HepG2 (cell line): ENCODE measurements around the gene ZNHIT1. TPM values are rescaled to one million over a fixed set of nuclear protein-coding genes. Genes with fewer than 3 reads are reported as not detected.

ENCODE experiments used
- CEBPG ChIP-seq: IDR thresholded peaks from 2 replicates; pipeline ENCODE4 v1.6.1; 2016
- ERF ChIP-seq: IDR thresholded peaks from 2 replicates; pipeline ENCODE4 v1.6.1; 2018; ENCODE audit warnings: missing biosample characterization, missing genetic modification reagents
- ISL2 ChIP-seq: sonication (generic); formaldehyde crosslinking; IDR thresholded peaks from 2 replicates; pipeline ENCODE4 v1.5.0; 2020; ENCODE audit warnings: missing genetic modification reagents
- JUND ChIP-seq: sonication (generic); formaldehyde crosslinking; IDR thresholded peaks from 2 replicates; pipeline ENCODE4 v1.8.0; 2022; ENCODE audit warnings: mild to moderate bottlenecking, missing genetic modification reagents
- MAX ChIP-seq: IDR thresholded peaks from 2 replicates; pipeline ENCODE4 v1.6.1; 2012; ENCODE audit warnings: inconsistent platforms
- MTA1 ChIP-seq: sonication (generic); formaldehyde crosslinking; IDR thresholded peaks from 2 replicates; pipeline ENCODE4 v1.4.0; 2020; ENCODE audit warnings: missing genetic modification reagents, mild to moderate bottlenecking, borderline replicate concordance
- MTF1 ChIP-seq: sonication (generic); formaldehyde crosslinking; IDR thresholded peaks from 2 replicates; pipeline ENCODE4 v1.5.0; 2020; ENCODE audit warnings: missing genetic modification reagents
- MYC ChIP-seq: sonication (generic); formaldehyde crosslinking; IDR thresholded peaks from 2 replicates; pipeline ENCODE4 v1.9.0; 2021; ENCODE audit warnings: missing genetic modification reagents, borderline replicate concordance
- NFE2L1 ChIP-seq: sonication (generic); formaldehyde crosslinking; IDR thresholded peaks from 2 replicates; pipeline ENCODE4 v1.4.0; 2020; ENCODE audit warnings: missing genetic modification reagents, mild to moderate bottlenecking, borderline replicate concordance
- SIX4 ChIP-seq: sonication (generic); formaldehyde crosslinking; IDR thresholded peaks from 2 replicates; pipeline ENCODE4 v1.4.0; 2020; ENCODE audit warnings: missing genetic modification reagents
- ZFX ChIP-seq: sonication (generic); formaldehyde crosslinking; IDR thresholded peaks from 2 replicates; pipeline ENCODE4 v1.4.0; 2020; ENCODE audit warnings: mild to moderate bottlenecking, low read depth, missing genetic modification reagents, moderate library complexity
- ZIK1 ChIP-seq: sonication (generic); formaldehyde crosslinking; IDR thresholded peaks from 2 replicates; pipeline ENCODE4 v1.5.0; 2020; ENCODE audit warnings: mild to moderate bottlenecking, low read depth, missing genetic modification reagents, borderline replicate concordance
- ZNF629 ChIP-seq: sonication (generic); formaldehyde crosslinking; conservative IDR thresholded peaks from 2 replicates; pipeline ENCODE4 v1.5.0; 2020; ENCODE audit warnings: missing genetic modification reagents
- ZNF782 ChIP-seq: sonication (generic); formaldehyde crosslinking; IDR thresholded peaks from 2 replicates; pipeline ENCODE4 v1.4.0; 2020; ENCODE audit warnings: missing genetic modification reagents, mild to moderate bottlenecking, borderline replicate concordance
- ZNF788 ChIP-seq: sonication (generic); formaldehyde crosslinking; IDR thresholded peaks from 2 replicates; pipeline ENCODE4 v1.5.0; 2020; ENCODE audit warnings: mild to moderate bottlenecking, missing genetic modification reagents, borderline replicate concordance
- polyA plus RNA-seq, 8 experiments: library from polyadenylated mRNA; depleted of rRNA in 3 of 8; stranded (reverse) in 7 of 8; unstranded in 1 of 8; fragments of >200 nt; fragmentation: Illumina TruSeq in 4 of 8; extraction: Trizol in 4 of 8; gene quantifications; 2 replicates each; pipeline versions ENCODE4 v1.2.1 to v1.2.3, GENCODE V29; 2011 to 2016; ENCODE audit warnings: low read depth in 4 of 8, missing spikeins in 1 of 8, mixed read lengths in 1 of 8; ENCODE audit not compliant: insufficient read depth in 1 of 8
- total RNA-seq, 5 experiments: library from RNA; depleted of rRNA; stranded (reverse); fragments of >200 nt; fragmentation: Illumina TruSeq; extraction: Trizol; gene quantifications; 2 replicates each; pipeline ENCODE4 v1.2.3, GENCODE V29; 2016; ENCODE audit warnings: low read depth in 1 of 5
- TF ChIP-seq, protein P1 (sequence below): sonication (generic); formaldehyde crosslinking; IDR thresholded peaks from 2 replicates; pipeline ENCODE4 v1.4.0; 2020; ENCODE audit warnings: missing genetic modification reagents
- TF ChIP-seq, protein P2 (sequence below): sonication (generic); formaldehyde crosslinking; IDR thresholded peaks from 2 replicates; pipeline ENCODE4 v1.4.0; 2020; ENCODE audit warnings: missing genetic modification reagents, borderline replicate concordance

ZNHIT1 gene
- total and polyA plus RNA-seq, 2 of the 13 experiments (the other 11 are each of a cell fraction or from before 2014, with no cell fraction given): 32.5 to 64.5 TPM

DNA sequence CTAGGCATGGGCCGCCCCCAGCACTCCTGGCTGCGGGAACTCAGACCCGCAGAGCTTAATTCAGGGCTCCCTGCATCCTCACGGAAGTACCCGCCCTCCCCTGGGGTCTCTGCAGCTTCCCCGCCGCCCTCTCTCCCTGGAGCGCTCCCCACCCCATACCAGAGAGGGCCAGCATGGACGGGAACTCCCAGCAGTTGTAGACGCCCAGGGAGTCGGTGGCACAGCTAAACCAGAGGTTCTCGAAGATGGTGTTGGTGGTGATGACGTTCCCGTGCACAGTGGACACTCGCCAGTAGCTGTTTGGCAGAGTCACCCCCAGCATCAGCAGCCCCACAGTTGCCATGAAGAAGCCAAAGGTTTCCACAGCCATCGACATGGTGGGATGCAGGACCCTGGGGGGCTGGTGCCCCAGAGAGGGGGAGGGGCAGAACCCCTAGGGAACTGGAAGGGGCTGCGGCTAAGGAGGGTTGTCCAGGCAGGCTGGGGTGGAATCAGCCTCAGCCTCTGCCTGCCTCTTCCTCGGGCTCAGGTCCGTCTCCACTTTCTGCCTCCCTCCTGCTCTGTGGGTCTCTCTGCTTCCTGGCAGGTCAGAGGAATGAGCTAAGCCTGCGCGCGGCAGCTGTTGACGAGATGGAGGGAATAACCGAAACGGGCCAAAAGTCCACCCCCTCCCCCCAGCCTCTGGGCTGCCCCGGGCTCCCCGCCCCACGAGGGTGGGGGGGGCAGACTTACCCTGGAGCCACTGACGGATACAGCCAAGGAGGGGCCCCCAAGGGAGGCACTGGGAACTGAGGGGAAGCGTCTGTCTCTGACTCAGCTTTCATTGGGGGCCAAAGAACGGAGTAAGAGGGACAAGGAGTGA, 19.5 kb downstream of the ZNHIT1 start, which contains the start of gene CLDN15 (continued):
- TF ChIP-seq, protein P1, sequence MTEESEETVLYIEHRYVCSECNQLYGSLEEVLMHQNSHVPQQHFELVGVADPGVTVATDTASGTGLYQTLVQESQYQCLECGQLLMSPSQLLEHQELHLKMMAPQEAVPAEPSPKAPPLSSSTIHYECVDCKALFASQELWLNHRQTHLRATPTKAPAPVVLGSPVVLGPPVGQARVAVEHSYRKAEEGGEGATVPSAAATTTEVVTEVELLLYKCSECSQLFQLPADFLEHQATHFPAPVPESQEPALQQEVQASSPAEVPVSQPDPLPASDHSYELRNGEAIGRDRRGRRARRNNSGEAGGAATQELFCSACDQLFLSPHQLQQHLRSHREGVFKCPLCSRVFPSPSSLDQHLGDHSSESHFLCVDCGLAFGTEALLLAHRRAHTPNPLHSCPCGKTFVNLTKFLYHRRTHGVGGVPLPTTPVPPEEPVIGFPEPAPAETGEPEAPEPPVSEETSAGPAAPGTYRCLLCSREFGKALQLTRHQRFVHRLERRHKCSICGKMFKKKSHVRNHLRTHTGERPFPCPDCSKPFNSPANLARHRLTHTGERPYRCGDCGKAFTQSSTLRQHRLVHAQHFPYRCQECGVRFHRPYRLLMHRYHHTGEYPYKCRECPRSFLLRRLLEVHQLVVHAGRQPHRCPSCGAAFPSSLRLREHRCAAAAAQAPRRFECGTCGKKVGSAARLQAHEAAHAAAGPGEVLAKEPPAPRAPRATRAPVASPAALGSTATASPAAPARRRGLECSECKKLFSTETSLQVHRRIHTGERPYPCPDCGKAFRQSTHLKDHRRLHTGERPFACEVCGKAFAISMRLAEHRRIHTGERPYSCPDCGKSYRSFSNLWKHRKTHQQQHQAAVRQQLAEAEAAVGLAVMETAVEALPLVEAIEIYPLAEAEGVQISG: peak; percentile 43; the same call in 1 of the 2 replicates
- TF ChIP-seq MYC (CRISPR knock-in tag) (no peak), ERF (CRISPR knock-in tag) (0 out of 2 replicates have a peak, but pooled peaks have one; percentile 41), MAX (peak; percentile 54; the same call in 1 of the 2 replicates), NFE2L1 (CRISPR knock-in tag) (0 out of 2 replicates have a peak, but pooled peaks have one; percentile 22), MTF1 (no peak), ZNF788 (CRISPR knock-in tag) (no peak), ZNF629 (CRISPR knock-in tag) (0 out of 2 replicates have a peak, but pooled peaks have one; percentile 10), CEBPG (CRISPR knock-in tag) (0 out of 2 replicates have a peak, but pooled peaks have one; percentile 23), JUND (CRISPR knock-in tag) (0 out of 2 replicates have a peak, but pooled peaks have one; percentile 8), ISL2 (CRISPR knock-in tag) (0 out of 2 replicates have a peak, but pooled peaks have one; percentile 38), SIX4 (no peak), ZIK1 (CRISPR knock-in tag) (no peak), MTA1 (CRISPR knock-in tag) (peak; percentile 28; the same call in 1 of the 2 replicates), ZNF782 (CRISPR knock-in tag) (no peak), ZFX (CRISPR knock-in tag) (no peak)
- TF ChIP-seq, protein P2, sequence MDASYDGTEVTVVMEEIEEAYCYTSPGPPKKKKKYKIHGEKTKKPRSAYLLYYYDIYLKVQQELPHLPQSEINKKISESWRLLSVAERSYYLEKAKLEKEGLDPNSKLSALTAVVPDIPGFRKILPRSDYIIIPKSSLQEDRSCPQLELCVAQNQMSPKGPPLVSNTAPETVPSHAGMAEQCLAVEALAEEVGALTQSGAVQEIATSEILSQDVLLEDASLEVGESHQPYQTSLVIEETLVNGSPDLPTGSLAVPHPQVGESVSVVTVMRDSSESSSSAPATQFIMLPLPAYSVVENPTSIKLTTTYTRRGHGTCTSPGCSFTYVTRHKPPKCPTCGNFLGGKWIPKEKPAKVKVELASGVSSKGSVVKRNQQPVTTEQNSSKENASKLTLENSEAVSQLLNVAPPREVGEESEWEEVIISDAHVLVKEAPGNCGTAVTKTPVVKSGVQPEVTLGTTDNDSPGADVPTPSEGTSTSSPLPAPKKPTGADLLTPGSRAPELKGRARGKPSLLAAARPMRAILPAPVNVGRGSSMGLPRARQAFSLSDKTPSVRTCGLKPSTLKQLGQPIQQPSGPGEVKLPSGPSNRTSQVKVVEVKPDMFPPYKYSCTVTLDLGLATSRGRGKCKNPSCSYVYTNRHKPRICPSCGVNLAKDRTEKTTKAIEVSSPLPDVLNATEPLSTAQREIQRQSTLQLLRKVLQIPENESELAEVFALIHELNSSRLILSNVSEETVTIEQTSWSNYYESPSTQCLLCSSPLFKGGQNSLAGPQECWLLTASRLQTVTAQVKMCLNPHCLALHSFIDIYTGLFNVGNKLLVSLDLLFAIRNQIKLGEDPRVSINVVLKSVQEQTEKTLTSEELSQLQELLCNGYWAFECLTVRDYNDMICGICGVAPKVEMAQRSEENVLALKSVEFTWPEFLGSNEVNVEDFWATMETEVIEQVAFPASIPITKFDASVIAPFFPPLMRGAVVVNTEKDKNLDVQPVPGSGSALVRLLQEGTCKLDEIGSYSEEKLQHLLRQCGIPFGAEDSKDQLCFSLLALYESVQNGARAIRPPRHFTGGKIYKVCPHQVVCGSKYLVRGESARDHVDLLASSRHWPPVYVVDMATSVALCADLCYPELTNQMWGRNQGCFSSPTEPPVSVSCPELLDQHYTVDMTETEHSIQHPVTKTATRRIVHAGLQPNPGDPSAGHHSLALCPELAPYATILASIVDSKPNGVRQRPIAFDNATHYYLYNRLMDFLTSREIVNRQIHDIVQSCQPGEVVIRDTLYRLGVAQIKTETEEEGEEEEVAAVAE (CRISPR knock-in tag): no peak
